GM21825 (cell line): ENCODE measurements around the gene RAB40A.

ENCODE experiments used
- ATAC-seq: cut with Tn5 transposase; IDR thresholded peaks from one replicate; pipeline ENCODE4 v1.9.1; 2021; ENCODE audit warnings: mild to moderate bottlenecking, moderate library complexity; ENCODE audit not compliant: unreplicated experiment

The RAB40A gene, protein sequence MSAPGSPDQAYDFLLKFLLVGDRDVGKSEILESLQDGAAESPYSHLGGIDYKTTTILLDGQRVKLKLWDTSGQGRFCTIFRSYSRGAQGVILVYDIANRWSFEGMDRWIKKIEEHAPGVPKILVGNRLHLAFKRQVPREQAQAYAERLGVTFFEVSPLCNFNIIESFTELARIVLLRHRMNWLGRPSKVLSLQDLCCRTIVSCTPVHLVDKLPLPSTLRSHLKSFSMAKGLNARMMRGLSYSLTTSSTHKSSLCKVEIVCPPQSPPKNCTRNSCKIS

DNA sequence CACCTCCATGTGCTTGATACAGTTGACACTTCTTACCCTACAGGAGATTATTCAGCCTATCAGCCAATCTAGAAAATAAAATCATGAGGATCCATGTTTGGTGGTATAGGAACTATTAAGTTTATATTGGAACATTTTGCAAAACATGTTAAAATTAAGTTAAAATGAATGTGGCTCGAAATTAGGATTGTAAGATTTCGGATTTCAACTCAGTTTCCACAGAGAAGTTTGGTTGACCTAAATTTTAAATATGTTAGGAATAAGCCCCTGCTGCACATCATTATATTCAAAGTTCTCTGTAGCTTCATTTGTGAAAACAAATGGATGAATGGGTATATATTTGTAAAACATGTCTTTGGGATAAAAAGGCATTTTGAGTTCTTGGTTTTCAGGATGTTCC lies at the start of gene RAB40A:
RAB40A (minus strand) TSS at position 101 of the 400 bp plus-strand sequence. CDS start 18,733 bp downstream, outside the sequence.
- no peak for ATAC-seq

DNA sequence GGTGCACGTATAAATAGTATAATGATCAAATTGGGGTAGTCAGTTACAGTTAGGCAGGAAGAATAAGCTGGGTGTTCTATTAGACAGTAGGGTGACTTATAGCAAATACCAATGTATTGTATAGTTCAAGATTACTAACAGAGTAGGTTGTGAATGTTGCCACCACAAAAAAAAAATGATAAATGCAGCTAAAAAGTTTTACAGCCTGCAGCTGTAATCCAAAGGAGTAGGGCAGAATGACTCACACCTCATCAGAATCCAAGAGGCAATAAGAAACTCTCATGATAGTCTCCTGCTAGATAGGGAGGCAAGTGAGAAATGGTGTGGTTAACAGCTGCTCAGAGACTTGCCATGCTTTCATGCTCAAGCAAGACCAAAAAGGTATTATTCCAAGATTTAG lies 46.5 kb upstream of the RAB40A start:
- ATAC-seq: no peak

- ATAC-seq: peak; percentile 68
These were observed 45.9 kb upstream of the RAB40A start for GRCh38 chrX:103565197-103565596.

DNA sequence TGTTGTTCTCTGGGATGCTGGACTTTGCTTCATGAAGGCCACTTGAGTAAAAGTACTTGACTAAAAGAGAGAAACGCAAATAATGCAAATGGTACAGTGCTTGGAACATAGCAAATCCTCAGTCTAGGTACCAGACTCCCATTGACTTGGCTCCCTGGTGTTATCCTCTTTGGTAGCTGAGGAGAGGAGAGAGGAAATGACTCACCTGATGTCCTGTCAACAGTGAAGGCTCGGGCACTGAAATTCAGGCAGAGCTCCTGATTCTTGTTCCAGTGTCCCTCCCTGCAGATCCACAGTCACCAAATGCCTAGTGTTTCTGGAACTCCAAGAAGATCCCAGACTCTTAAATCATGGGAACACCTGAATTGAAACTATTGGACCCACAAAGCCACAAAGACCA lies 43.5 kb upstream of the RAB40A start:
- no peak for ATAC-seq

- no peak for ATAC-seq
These were observed 41.0 kb upstream of the RAB40A start for GRCh38 chrX:103560256-103560655.

GRCh38 chrX:103556963-103557612 lies 37.8 kb upstream of the RAB40A start:
- ATAC-seq: no peak

DNA sequence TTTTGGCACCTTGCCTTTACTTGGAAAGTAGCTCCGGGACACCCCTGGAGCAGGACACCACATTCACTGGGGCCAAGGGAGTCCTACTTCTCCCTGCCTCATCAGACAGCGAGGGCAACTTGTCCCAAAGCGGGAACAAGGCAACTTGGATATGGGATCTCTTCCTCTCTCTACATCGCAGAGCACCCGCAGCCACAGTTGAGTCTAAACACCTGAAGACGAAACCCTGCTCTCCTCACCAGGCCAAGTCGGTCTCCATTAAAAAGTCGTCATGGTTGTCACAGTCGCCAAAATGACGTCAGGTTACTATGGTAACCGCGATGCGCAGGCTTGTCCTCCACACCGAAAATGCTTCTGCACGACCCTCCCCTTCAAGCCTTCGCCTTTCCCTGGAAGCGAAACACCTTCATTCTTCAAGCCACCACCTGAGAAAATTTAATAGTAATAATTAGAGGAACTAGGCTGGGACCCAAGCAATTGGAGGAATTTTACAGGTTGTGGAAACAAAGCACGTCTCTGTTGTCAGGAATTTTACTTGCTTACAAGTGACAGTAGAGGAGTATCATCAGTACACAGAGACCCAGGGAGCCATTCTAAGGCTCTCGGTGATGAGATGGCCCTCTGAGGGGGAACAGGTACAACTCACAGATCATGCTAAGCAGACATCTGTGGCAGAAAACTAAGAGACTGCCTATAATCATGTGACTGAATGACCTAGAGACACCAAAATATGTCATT lies 35.6 kb upstream of the RAB40A start:
- peak; percentile 95 for ATAC-seq

DNA sequence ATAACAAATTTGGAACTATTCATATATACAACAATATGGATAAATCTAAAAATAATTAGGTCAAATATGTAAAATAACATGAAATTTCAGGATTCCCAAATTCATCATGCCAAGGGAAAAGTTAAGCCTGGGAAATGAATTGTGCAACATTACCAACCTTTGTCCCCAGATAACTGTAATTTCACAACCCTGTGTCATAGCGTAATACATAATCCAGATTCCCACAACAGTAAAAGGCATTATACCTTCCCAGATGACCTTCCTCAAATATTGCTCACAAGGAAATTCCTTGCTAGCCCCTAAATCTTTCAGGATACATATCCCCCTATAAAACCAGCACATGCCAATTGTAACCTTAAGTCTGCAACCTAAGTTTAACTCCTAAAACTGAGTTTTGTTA lies 32.9 kb upstream of the RAB40A start:
- ATAC-seq: no peak

- ATAC-seq: no peak
These were observed 31.2 kb upstream of the RAB40A start for GRCh38 chrX:103550415-103551051.

DNA sequence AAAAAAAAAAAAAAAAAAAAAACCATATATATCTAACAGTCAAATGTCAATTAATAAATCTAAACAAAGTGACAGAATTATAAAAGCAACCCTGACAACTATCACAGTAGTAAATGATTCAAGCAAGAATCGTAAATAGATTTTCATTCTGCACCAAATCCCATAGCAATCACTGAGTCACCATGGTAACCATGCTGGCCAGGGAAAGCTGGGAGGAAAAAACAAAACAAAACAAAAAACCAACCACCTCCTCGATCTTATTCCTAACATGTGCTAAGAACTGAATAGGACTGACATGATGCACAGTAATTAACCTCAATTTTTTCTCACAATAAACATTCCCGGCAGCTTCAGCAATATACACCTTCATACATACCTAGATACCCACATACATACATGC lies 30.6 kb upstream of the RAB40A start:
- ATAC-seq: no peak

DNA sequence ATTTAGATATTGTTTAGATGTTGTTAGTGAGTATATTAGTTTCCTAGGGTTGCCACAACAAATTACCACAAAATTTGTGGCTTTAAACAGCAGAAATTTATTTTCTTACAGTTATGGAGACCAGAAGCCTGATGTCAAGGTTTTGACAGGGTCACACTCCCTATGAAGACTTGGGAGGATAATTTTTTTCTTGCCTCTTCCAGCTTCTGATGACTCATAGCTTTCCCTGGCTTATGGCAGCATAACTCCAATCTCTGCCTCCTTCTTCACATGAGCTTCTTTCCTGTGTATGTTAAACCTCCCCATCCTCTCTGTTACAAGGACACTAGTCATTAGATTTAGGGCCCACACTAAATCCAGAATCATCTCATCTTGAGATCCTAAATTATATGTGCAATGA lies 20.9 kb upstream of the RAB40A start:
- ATAC-seq: no peak

DNA sequence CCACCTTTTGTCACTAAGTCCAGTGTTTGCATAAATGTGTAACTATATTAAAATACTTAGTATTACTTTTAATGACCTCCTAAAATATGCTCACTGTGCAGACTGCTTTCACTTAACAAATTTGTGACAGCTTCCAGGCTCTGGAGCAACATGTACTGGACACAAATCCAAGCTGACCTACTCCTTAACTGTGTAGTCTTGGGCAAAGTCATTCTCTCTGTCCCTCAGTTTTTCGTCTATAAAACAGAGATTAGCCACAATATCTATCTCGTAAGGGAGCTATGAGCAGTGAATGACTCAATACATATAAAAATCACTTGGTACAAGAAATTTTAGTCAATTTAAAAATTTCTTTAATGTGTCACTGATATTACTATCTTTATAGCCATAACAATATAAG lies 20.4 kb upstream of the RAB40A start:
- no peak for ATAC-seq

GRCh38 chrX:103538728-103539127 lies 19.4 kb upstream of the RAB40A start:
- ATAC-seq: no peak

DNA sequence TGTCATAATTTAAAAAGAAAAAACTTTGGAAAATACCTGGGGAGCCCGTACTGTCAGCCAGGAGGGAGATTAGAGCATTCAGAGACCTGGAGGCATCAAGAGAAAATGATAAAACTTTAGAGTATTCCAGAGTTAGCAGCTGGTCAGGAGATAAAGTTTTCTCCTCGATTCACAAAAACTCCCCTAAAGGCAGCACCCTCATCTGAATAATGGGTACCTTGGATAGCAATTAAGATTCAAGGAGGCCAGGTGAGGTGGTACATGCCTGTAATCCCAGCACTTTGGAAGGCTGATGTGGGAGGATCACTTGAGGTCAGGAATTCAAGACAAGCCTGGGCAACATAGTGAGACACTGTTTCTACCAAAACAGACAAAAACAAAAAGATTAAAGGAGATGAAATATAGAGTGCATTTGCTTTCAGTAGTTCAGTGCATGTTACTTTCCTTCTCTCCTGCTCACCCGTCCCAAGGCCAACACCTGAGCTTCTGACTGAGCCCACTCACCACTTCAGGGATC lies 18.6 kb upstream of the RAB40A start:
- ATAC-seq: no peak

DNA sequence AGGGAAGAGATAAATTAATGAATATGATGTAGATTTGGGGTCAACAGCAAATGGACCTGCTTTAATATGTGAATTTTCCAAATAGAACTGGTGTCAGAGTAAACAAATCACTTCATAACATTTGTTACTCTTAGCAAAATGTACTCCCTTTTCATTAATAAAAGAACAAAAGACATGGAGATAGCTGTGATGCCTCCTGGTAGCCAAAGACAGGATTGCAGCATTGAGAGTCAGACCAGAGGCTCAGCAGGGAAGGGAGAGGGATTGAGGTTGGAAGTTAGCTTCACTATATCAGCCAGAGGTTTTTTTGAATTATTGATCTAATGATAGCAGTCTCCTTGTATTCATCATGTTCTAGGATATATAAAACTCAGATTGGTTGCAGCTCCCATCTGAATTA lies 17.4 kb upstream of the RAB40A start:
- no peak for ATAC-seq

- ATAC-seq: no peak
These were observed 16.8 kb upstream of the RAB40A start for GRCh38 chrX:103536071-103536470.

DNA sequence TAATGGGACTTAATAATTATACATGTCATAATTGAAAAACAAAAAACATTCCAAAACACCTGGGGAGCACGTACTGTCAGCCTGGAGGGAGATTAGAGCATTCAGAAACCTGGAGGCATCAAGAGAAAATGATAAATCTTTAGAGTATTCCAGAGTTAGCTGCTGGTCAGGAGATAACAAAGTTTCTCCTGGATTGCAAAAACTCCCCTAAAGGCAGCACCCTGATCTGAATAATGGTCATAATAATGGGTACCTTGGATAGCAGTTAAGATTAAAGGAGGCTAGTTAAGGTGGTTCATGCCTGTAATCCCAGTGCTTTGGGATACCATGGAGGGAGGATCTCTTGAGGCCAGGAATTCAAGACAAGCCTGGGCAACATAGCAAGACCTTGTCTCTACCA lies 15.9 kb upstream of the RAB40A start:
- ATAC-seq: no peak

DNA sequence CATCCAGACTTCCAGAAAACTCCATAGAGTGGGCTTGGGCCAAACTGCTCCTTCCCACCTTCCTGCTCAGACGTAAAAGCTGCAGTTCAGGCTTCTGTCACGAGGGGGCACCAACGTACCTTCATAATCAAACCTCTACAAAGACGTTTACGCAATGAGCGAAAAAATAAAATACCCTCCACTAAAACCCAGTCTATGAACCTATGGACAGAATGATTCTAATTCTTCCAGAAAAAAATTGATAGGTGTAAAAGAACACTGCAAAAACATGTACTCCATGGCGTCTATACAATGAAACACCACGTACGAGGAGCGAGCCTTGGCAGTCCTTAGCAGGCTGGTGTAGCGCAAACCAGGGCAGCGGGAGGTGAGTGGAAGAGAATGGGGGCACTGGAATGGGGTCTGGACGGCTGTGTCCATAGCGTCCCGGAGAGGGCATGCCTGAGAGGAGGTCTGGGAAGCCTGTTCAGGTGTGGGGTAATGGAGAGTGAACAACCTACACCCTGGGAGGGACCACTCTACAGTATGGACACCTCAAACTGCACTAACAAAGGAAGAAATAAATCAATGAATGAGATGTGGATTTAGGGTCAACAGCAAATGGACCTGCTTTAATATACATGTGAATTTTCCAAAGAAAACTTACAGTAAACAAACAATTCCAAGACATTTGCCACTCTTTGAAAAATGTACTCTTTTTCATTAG lies 14.4 kb upstream of the RAB40A start:
- peak; percentile 57 for ATAC-seq

DNA sequence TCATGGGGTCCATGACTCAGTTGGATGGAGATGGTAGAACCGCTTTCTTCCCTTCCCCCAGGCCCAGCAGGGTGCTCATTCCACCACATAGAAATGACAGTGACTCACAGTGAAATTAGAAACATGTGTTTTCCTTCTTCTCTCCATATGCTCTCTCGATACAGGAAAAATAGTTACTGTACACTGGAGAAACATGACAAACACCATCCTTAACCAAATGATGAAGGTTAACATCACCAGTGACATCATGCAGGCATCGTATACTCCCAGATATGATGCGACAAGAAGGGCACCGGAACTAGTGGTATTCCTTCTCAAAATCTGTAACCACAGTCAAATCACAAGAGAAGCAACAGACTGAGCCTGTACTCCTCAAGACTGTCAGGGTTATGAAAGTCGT lies 11.7 kb upstream of the RAB40A start:
- ATAC-seq: no peak

DNA sequence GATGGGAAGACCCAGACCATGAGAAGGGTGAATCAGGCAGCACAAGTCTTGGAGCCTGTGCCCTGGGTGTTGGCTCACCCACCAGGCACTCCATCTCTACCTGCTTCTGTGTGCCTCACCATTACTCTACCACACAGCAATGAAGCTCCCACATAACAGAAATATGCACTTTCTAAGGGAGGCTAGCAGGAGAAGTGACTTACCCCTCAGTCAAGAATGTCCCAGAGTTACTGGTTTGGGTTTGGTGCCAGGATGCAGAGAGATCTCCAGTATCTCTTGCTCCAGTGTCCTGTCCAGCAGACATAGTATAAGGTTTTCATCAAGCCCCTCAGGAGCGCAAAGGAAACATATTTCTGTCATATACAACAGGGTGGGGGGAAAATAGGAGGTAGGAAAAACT lies 11.3 kb upstream of the RAB40A start:
- no peak for ATAC-seq

DNA sequence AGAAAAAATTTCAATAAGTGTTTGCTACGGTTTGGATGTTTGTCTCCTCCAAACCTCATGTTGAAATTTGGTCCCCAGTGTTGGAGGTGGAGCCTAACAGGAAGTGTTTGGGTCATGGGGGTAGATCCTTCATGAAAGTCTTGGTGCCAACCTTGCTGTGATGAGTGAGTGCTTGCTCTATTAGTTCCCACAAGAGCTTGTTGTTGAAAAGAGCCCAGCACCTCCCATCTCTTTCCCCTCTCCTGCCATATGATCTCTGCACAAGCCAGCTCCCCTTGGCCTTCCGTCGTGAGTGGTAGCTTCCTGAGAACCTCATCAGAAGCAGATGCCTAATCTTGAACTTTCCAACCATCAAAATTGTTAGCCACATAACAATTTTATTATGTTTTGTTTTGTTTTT lies 10.3 kb upstream of the RAB40A start:
- ATAC-seq: no peak
